SHP77 (cell line): Measurements from ENCODE around the gene PNMT.
"Not testable (repeated sequence)": the region's sequence is repeated elsewhere in the genome, so short reads cannot be mapped to it uniquely, and the experiment has no call there.

Source experiments
- DNase-seq, 2 experiments: peaks; one replicate each; lab custom pipeline; 2025; lab: John Stamatoyannopoulos, UW

The PNMT gene

DNA sequence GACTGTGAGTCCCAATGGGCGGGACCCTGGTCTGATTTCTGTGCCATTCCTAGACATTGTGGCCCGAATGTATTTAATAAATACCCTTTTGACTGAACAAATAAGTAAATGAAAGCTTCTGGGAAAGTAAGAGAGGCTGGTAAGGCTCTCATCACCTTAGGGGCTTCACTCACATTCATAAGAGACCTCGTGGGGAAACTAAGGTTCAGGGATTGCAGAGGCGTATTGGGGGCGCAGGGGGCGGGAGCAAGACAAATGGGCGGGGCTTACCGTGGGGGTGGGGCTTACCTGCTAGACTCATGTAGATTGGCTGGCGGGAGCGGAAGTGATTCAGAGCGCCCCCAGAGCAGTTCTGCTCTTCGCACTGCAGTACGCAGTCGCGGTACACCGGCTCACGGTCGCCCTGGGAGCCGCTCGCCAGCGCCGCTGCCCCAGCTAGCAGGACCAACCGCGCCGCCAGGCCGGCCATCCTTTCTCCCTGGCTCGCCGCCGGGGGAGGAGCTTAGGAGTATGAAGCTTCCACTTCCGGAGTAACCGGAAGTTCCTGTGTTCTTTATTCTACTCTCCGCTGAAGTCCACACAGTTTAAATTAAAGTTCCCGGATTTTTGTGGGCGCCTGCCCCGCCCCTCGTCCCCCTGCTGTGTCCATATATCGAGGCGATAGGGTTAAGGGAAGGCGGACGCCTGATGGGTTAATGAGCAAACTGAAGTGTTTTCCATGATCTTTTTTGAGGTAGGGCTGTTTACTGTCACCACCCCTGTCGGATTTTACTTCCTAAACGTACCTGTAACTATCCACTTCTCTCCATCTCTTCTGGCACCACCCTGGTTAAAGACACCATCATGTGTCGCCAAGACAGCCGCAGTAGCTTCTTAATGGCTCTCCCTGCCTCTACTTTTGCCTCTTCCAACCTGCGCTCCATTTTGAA lies 19.6 kb downstream of the PNMT start, which contains the start of gene PGAP3:
TSS of gene PGAP3 (minus strand) at position 512 of the 929 bp plus-strand sequence. CDS start at position 469, 43 bp downstream.
- peak; percentile 84 to 96 for DNase-seq

GRCh38 chr17:39688475-39688835 lies 20.2 kb downstream of the PNMT start:
- DNase-seq, result no peak

GRCh38 chr17:39688945-39689344 lies 20.7 kb downstream of the PNMT start:
- no peak for DNase-seq

GRCh38 chr17:39694593-39694992 lies 26.3 kb downstream of the PNMT start:
- DNase-seq, result no peak

DNA sequence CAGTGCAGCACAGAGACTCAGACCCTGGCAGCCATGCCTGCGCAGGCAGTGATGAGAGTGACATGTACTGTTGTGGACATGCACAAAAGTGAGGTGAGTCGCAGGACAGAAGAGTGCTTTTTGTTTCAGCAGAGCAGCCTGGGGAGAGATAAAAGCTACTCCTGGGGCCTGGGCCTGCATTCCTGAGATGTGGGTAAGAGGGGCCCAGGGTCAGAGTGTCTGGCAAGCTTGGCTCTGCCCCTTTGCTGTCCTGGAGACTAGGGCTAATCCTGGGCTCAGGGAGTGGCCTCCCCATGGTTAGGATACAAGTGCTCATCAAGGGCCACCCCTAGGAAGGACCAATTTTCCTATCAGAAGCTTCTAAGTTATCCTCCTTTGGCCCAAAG lies 26.8 kb downstream of the PNMT start:
- no peak for DNase-seq

GRCh38 chr17:39696731-39697130 lies 28.5 kb downstream of the PNMT start:
- DNase-seq, result no peak

DNA sequence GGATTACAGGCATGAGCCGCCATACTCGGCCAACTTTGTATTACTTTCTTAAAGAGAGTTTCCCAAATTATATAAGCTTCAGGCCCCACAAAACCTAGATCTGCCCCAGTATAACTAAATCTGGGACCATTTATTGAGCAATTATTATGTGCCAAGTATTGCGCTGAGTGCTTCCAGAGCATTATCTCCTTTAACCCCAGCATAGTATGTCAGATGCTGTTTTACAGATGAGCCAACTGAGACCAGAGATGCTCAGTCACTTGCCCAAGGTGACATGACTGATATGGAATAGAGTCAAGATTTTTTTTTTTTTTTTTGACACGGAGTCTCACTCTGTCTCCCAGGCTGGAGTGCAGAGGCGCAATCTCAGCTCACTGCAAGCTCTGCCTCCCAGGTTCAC lies 29.7 kb downstream of the PNMT start:
- no peak for DNase-seq

GRCh38 chr17:39699157-39699817 lies 31.0 kb downstream of the PNMT start:
- DNase-seq, result not testable (repeated sequence)

- DNase-seq, result no peak
These were observed 31.5 kb downstream of the PNMT start, which contains the start of gene ERBB2 for GRCh38 chr17:39699818-39700147. Gene ERBB2 (plus strand): TSS chr17:39700064. CDS start chr17:39700239, 175 bp downstream.

DNA sequence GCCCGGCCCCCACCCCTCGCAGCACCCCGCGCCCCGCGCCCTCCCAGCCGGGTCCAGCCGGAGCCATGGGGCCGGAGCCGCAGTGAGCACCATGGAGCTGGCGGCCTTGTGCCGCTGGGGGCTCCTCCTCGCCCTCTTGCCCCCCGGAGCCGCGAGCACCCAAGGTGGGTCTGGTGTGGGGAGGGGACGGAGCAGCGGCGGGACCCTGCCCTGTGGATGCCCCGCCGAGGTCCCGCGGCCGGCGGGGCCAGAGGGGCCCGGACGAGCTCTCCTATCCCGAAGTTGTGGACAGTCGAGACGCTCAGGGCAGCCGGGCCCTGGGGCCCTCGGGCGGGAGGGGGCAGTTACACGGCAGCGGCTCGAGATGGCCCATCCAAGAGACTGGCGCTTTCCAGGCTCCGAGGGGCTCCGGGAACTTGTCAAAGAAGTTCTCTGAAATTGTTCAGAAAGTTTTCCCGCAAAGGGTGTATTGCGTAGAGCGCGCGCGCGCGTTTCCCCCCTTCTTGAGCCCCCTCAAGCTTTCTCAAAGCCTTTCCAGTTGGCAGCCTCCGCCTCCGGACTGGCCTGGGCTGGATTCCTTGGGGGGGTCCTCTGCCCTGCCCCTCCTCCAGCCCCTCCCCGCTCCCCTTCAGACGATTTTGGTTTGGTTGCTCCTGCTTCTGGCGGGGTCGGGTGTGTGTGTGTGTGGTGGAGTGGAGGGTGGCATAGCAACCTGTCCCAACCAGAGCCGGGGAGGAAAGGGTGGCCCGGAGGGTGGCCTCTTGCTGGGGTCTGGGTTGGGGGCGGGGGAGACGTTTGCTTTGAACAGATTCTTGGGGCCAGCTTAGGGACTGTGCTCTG lies 32.1 kb downstream of the PNMT start:
- no peak for DNase-seq

DNA sequence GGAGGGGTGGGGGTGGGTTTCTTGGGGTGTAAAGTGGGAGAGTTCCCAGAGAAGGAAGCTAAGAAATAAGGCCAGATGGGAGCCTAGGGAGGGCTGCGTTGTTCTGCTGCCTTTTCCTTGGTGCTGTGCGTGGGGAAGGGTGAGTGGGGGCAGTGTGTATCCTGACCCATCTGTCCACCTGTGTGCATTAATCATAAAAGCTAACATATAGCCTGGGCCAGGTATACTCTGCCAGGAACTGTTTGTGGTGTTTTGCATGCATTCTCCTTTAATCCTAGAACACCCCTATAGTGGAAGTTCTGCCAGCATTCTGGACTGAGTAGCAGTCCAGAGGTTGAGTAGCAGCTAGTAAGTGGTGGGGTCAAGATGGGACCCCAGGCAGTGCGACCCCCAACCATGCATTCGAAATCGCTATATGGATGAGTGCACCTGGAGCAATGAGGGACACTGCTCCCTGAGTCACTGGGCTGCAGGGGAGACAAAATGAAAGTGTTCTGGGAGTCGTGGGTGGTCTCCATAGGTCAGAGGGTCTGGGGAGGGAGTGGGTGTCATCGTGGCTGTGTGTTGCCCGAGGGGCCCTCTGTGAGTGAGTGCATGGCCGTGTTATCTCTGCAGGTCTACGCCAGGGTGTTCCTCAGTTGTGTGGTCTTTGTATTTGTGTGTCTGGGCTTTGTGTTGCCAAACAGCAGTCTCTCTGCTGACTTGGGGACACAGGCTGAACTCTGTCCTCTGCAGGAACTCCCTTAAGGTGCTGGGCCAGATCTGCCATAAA lies 32.9 kb downstream of the PNMT start:
- no peak for DNase-seq

DNA sequence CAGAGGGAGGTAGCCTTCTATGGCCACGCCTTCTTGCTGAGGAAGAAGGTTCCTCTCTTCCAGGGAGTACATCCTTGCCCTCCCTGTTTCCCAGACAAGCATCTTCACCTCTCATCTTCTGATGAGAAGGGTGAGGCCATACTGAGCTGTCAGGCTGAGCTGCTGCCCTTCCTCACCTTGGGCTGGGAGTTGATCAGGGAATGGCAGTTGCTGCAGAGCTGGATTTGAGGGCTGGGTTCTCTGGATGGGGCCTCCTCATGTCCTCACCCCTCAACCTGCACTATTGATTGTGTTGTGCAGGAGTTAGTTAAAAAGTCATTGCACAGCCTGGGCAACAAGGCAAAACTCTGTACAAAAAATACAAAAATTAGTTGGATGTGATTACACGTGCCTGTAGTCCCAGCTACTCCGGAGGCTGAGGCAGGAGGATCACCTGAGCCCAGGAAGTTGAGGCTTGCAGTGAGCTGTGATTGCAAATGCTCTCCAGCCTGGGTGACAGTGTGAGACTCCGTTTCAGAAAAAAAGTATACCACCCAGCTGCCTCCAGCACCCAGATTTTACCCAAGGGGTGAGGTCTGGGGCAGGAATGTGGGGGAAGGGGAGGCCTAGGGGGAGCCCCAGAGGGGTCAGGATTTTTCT lies 33.6 kb downstream of the PNMT start:
- no peak for DNase-seq

- peak; percentile 18 to 48 for DNase-seq
These were observed 34.9 kb downstream of the PNMT start for GRCh38 chr17:39702901-39703893.

GRCh38 chr17:39703913-39704312 lies 35.7 kb downstream of the PNMT start:
- no peak for DNase-seq

DNA sequence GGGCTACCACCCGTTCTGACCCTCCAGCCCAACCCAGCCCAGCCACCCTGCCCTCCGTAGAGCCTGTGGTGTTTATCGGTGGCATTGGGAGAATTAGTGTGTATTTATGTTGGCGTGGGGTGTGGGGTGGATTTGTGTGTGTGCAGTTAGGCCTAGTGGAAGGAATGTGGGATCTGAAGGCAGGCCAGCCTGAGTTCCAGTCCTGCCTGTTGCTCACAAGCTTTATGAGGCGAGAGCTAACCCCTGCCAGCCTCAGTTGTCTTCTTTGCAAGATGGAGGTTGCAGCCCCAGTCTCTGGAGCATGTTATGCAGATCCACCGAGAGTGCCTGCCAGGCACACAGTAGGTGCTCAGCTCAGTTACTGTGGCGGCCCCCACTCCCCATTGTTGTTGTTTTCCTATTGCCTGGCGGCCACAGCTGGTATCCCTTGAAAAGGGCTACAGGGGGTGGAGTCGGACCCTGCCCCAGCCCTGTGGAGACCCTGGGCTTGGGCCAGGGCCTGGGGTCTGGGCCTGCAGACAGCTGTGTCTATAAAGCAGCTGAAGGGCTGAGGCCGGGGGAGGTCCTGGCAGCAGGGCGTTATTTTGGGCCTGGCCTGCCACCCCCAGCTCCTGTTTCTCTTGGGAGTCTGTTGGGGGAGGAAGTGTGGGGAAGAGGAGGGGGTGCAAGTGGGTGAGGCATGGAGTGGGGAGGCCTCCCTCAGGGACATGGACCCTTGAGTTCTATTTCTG lies 36.7 kb downstream of the PNMT start:
- no peak for DNase-seq

GRCh38 chr17:39705786-39706348 lies 37.6 kb downstream of the PNMT start:
- DNase-seq, result no peak

GRCh38 chr17:39706383-39706782 lies 38.1 kb downstream of the PNMT start:
- DNase-seq, result no peak

DNA sequence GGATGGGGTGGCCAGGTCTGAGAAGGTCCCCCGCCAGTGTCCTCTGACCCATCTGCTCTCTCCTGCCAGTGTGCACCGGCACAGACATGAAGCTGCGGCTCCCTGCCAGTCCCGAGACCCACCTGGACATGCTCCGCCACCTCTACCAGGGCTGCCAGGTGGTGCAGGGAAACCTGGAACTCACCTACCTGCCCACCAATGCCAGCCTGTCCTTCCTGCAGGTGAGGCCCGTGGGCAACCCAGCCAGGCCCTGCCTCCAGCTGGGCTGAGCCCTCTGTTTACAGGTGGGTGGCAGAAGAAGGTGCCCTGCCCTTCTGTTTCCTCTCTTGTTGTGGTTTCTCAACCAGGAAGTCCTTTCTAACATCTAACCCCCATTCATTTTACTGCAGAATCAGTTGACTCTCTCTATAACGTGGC lies 38.7 kb downstream of the PNMT start:
- DNase-seq, result no peak
